HepG2 (cell line): Measurements from ENCODE around the gene ITPK1. TPM values are rescaled to one million over a fixed set of nuclear protein-coding genes. Genes with fewer than 3 reads are reported as not detected.

Source experiments
- DBP ChIP-seq: sonication (generic); formaldehyde crosslinking; IDR thresholded peaks from 2 replicates; pipeline ENCODE4 v1.4.0; 2020; ENCODE audit warnings: missing genetic modification reagents; ENCODE audit errors: not compliant biosample characterization
- HDAC1 ChIP-seq: sonication (generic); formaldehyde crosslinking; IDR thresholded peaks from 2 replicates; pipeline ENCODE4 v1.5.1; 2020; ENCODE audit warnings: mild to moderate bottlenecking, missing genetic modification reagents
- HMGXB4 ChIP-seq, 2 experiments: sonication (generic) in 1 of 2; formaldehyde crosslinking in 1 of 2; IDR thresholded peaks; 2 replicates each; pipeline versions ENCODE4 v1.4.0 to v1.6.1; 2018 to 2020; ENCODE audit warnings: missing genetic modification reagents in 2 of 2, borderline replicate concordance in 1 of 2, low read depth in 1 of 2, mild to moderate bottlenecking in 1 of 2, missing biosample characterization in 1 of 2
- HNRNPH1 ChIP-seq: fragments of 200-400 bp; formaldehyde crosslinking; optimal IDR thresholded peaks from 2 replicates; pipeline ENCODE3; 2017; ENCODE audit warnings: mild to moderate bottlenecking, low read depth, low read length
- HNRNPL ChIP-seq: fragments of 200-400 bp; formaldehyde crosslinking; IDR thresholded peaks from 2 replicates; pipeline ENCODE4 v1.6.1; 2017; ENCODE audit warnings: mild to moderate bottlenecking, low read depth, low read length
- KDM5A ChIP-seq: fragments of 200-600 bp; sonication (generic); IDR thresholded peaks from 2 replicates; pipeline ENCODE4 v1.7.0; 2018; ENCODE audit warnings: antibody characterized with exemption, mild to moderate bottlenecking, low read length, borderline replicate concordance
- PCBP1 ChIP-seq: fragments of 200-400 bp; formaldehyde crosslinking; IDR thresholded peaks from 2 replicates; pipeline ENCODE4 v1.6.1; 2017; ENCODE audit warnings: mild to moderate bottlenecking, low read depth, low read length, borderline replicate concordance
- RAD51 ChIP-seq: fragments of 450-650 bp; IDR thresholded peaks from 2 replicates; pipeline ENCODE4 v1.6.1; 2016; ENCODE audit warnings: borderline replicate concordance
- RARA ChIP-seq: IDR thresholded peaks from 2 replicates; pipeline ENCODE4 v1.6.1; 2016; ENCODE audit warnings: missing genetic modification reagents, missing compliant biosample characterization
- SIN3A ChIP-seq: IDR thresholded peaks from 2 replicates; pipeline ENCODE4 v1.6.1; 2011; ENCODE audit warnings: low read depth, mild to moderate bottlenecking, control low read depth, low read length, borderline replicate concordance
- SSRP1 ChIP-seq: IDR thresholded peaks from 2 replicates; pipeline ENCODE4 v1.6.1; 2016; ENCODE audit warnings: control low read depth
- ZBTB10 ChIP-seq: sonication (generic); formaldehyde crosslinking; IDR thresholded peaks from 2 replicates; pipeline ENCODE4 v1.4.0; 2020; ENCODE audit warnings: missing genetic modification reagents, borderline replicate concordance
- ZBTB34 ChIP-seq: sonication (generic); formaldehyde crosslinking; IDR thresholded peaks from 2 replicates; pipeline ENCODE4 v1.8.0; 2022; ENCODE audit warnings: mild to moderate bottlenecking, missing genetic modification reagents
- ZNF276 ChIP-seq: sonication (generic); formaldehyde crosslinking; IDR thresholded peaks from 2 replicates; pipeline ENCODE4 v1.4.0; 2020; ENCODE audit warnings: mild to moderate bottlenecking, low read depth, missing genetic modification reagents
- ZNF513 ChIP-seq: sonication (generic); formaldehyde crosslinking; conservative IDR thresholded peaks from 2 replicates; pipeline ENCODE4 v1.5.0; 2020; ENCODE audit warnings: missing genetic modification reagents
- ZNF672 ChIP-seq: sonication (generic); formaldehyde crosslinking; IDR thresholded peaks from 2 replicates; pipeline ENCODE4 v1.8.1; 2022; ENCODE audit warnings: missing genetic modification reagents
- polyA plus RNA-seq, 8 experiments: library from polyadenylated mRNA; depleted of rRNA in 3 of 8; stranded (reverse) in 7 of 8; unstranded in 1 of 8; fragments of >200 nt; fragmentation: Illumina TruSeq in 4 of 8; extraction: Trizol in 4 of 8; gene quantifications; 2 replicates each; pipeline versions ENCODE4 v1.2.1 to v1.2.3, GENCODE V29; 2011 to 2016; ENCODE audit warnings: low read depth in 4 of 8, missing spikeins in 1 of 8, mixed read lengths in 1 of 8; ENCODE audit not compliant: insufficient read depth in 1 of 8
- total RNA-seq, 5 experiments: library from RNA; depleted of rRNA; stranded (reverse); fragments of >200 nt; fragmentation: Illumina TruSeq; extraction: Trizol; gene quantifications; 2 replicates each; pipeline ENCODE4 v1.2.3, GENCODE V29; 2016; ENCODE audit warnings: low read depth in 1 of 5

Gene ITPK1
- total and polyA plus RNA-seq, 2 of the 13 experiments (the other 11 are each of a cell fraction or from before 2014, with no cell fraction given): 20.5 to 47.5 TPM

GRCh38 chr14:93036652-93037345 is 78.9 kb downstream of the ITPK1 start (continued):
- TF ChIP-seq DBP (CRISPR knock-in tag) (no peak), ZNF672 (CRISPR knock-in tag) (no peak), ZNF276 (CRISPR knock-in tag) (no peak), ZNF513 (CRISPR knock-in tag) (0 out of 2 replicates have a peak, but pooled peaks have one; percentile 1), HNRNPL (peak; percentile 80; the same call in 1 of the 2 replicates), SSRP1 (no peak), SIN3A (no peak), HNRNPH1 (no peak), KDM5A (no peak), HMGXB4 (CRISPR knock-in tag; IDR thresholded peaks at IDR 0.05; ENCODE audit: borderline replicate concordance in 1 of 2, low read depth in 1 of 2) (no peak), PCBP1 (no peak), RAD51 (no peak), ZBTB34 (CRISPR knock-in tag) (no peak), RARA (peak; percentile 18; the same call in 1 of the 2 replicates), HDAC1 (no peak), ZBTB10 (CRISPR knock-in tag) (peak; percentile 6; the same call in 1 of the 2 replicates)
